HL-60 (cell line): ENCODE results near the gene ERCC4.

Experiments used
- CTCF ChIP-seq: IDR thresholded peaks from one replicate; pipeline ENCODE4 v1.5.1; 2011; ENCODE audit warnings: low read length, control low read depth, inconsistent platforms; ENCODE audit not compliant: insufficient read depth
- GABPA ChIP-seq: IDR thresholded peaks from 2 replicates; pipeline ENCODE4 v1.6.1; 2012; ENCODE audit warnings: low read depth
- REST ChIP-seq: IDR thresholded peaks from 2 replicates; pipeline ENCODE4 v1.6.1; 2012; ENCODE audit warnings: low read depth; ENCODE audit not compliant: insufficient replicate concordance

GRCh38 chr16:13909069-13909468 is 10.9 kb upstream of the ERCC4 start:
- TF ChIP-seq GABPA, result no peak
- TF ChIP-seq CTCF, result no peak
- no peak for TF ChIP-seq REST
